WTC11 (cell line): Measurements from ENCODE around the gene PLEKHM3. TPM values are rescaled to one million over a fixed set of nuclear protein-coding genes. Genes with fewer than 3 reads are reported as not detected.

Source experiments
- ATAC-seq: fragments of 200-7000 bp; cut with Tn5 transposase; 2 replicates; pipeline ENCODE4 v1.10.0; 2021; ENCODE audit warnings: mild to moderate bottlenecking, moderate library complexity
- CTCF ChIA-PET: fragments of 300-600 bp; sonication (Branson Sonifier 250); formaldehyde crosslinking; loops from one replicate; lab custom pipeline; 2021; ENCODE audit warnings: antibody characterized with exemption; lab: Charles Lee
- POLR2A ChIA-PET: fragments of 350-600 bp; sonication (Branson Sonifier 250); formaldehyde crosslinking; loops from one replicate; lab custom pipeline; 2021; ENCODE audit warnings: antibody characterized with exemption; lab: Charles Lee
- DNase-seq: peaks from one replicate; pipeline ENCODE4 v3.0.0; 2021; ENCODE audit warnings: low spot score
- H3K27ac Mint-ChIP-seq: 2 replicates; pipeline ENCODE4 v1.8.0; 2021; ENCODE audit warnings: mixed read lengths
- H3K27me3 Mint-ChIP-seq: 2 replicates; pipeline ENCODE4 v1.8.0; 2021; ENCODE audit warnings: low read depth, mild to moderate bottlenecking, moderate library complexity, mixed read lengths
- H3K36me3 Mint-ChIP-seq: 2 replicates; pipeline ENCODE4 v1.8.0; 2021; ENCODE audit warnings: mixed read lengths
- H3K4me1 Mint-ChIP-seq: 2 replicates; pipeline ENCODE4 v1.8.0; 2022; ENCODE audit warnings: mixed read lengths
- H3K4me3 Mint-ChIP-seq: 2 replicates; pipeline ENCODE4 v1.8.0; 2021; ENCODE audit warnings: mild to moderate bottlenecking, moderate library complexity, mixed read lengths
- H3K9me3 Mint-ChIP-seq: 2 replicates; pipeline ENCODE4 v1.8.0; 2021; ENCODE audit warnings: mixed read lengths
- CREB1 ChIP-seq: sonication (generic); formaldehyde crosslinking; IDR thresholded peaks from 2 replicates; pipeline ENCODE4 v1.8.0; 2023; ENCODE audit warnings: mild to moderate bottlenecking, missing genetic modification reagents
- EMX1 ChIP-seq: fragments of 250-450 bp; sonication (Bioruptor Pico); IDR thresholded peaks from 2 replicates; pipeline ENCODE4 v1.8.0; 2021; ENCODE audit warnings: mild to moderate bottlenecking
- FOXJ3 ChIP-seq: sonication (generic); formaldehyde crosslinking; IDR thresholded peaks from 2 replicates; pipeline ENCODE4 v1.9.0; 2021; ENCODE audit warnings: missing genetic modification reagents, mild to moderate bottlenecking, borderline replicate concordance
- IRF2 ChIP-seq: sonication (generic); formaldehyde crosslinking; IDR thresholded peaks from 2 replicates; pipeline ENCODE4 v1.8.0; 2022; ENCODE audit warnings: low read depth, missing genetic modification reagents, borderline replicate concordance
- JUN ChIP-seq: sonication (generic); formaldehyde crosslinking; IDR thresholded peaks from 2 replicates; pipeline ENCODE4 v1.8.0; 2023; ENCODE audit warnings: mild to moderate bottlenecking, missing genetic modification reagents
- KAT7 ChIP-seq: sonication (generic); formaldehyde crosslinking; IDR thresholded peaks from 2 replicates; pipeline ENCODE4 v1.8.1; 2023; ENCODE audit warnings: missing genetic modification reagents, mild to moderate bottlenecking, borderline replicate concordance
- OVOL2 ChIP-seq: fragments of 250-450 bp; sonication (Bioruptor Pico); IDR thresholded peaks from 2 replicates; pipeline ENCODE4 v1.9.0; 2021; ENCODE audit warnings: mild to moderate bottlenecking, borderline replicate concordance
- ZBTB21 ChIP-seq: sonication (generic); formaldehyde crosslinking; IDR thresholded peaks from 2 replicates; pipeline ENCODE4 v1.8.1; 2023; ENCODE audit warnings: mild to moderate bottlenecking, missing genetic modification reagents, borderline replicate concordance
- total RNA-seq: library from RNA; stranded (reverse); gene quantifications from 3 replicates; pipeline ENCODE4 v1.2.3, GENCODE V29; 2021
- TF ChIP-seq, protein P1 (sequence below): fragments of 250-450 bp; sonication (Bioruptor Pico); IDR thresholded peaks from 2 replicates; pipeline ENCODE4 v1.8.0; 2021; ENCODE audit warnings: mild to moderate bottlenecking
- TF ChIP-seq, protein P2 (sequence below): sonication (generic); formaldehyde crosslinking; IDR thresholded peaks from 2 replicates; pipeline ENCODE4 v1.8.1; 2023; ENCODE audit warnings: mild to moderate bottlenecking, moderate library complexity, missing genetic modification reagents
- TF ChIP-seq, protein P3 (sequence below): sonication (generic); formaldehyde crosslinking; IDR thresholded peaks from 2 replicates; pipeline ENCODE4 v1.8.0; 2022; ENCODE audit warnings: mild to moderate bottlenecking, missing genetic modification reagents
- TF ChIP-seq, protein P4 (sequence below): sonication (generic); formaldehyde crosslinking; IDR thresholded peaks from 2 replicates; pipeline ENCODE4 v1.8.0; 2022; ENCODE audit warnings: mild to moderate bottlenecking, missing genetic modification reagents
- TF ChIP-seq, protein P5 (sequence below): fragments of 250-450 bp; sonication (Bioruptor Pico); IDR thresholded peaks from 2 replicates; pipeline ENCODE4 v1.9.0; 2021; ENCODE audit warnings: mild to moderate bottlenecking
- TF ChIP-seq, protein P6 (sequence below): sonication (generic); formaldehyde crosslinking; IDR thresholded peaks from 2 replicates; pipeline ENCODE4 v1.8.1; 2023; ENCODE audit warnings: mild to moderate bottlenecking, missing genetic modification reagents
- TF ChIP-seq, protein P7 (sequence below): sonication (generic); formaldehyde crosslinking; IDR thresholded peaks from 2 replicates; pipeline ENCODE4 v1.8.1; 2022; ENCODE audit warnings: missing genetic modification reagents, borderline replicate concordance
- TF ChIP-seq, protein P8 (sequence below): sonication (generic); formaldehyde crosslinking; IDR thresholded peaks from 2 replicates; pipeline ENCODE4 v1.8.0; 2023; ENCODE audit warnings: mild to moderate bottlenecking, missing genetic modification reagents
- TF ChIP-seq, protein P9 (sequence below): sonication (generic); formaldehyde crosslinking; IDR thresholded peaks from 2 replicates; pipeline ENCODE4 v1.8.0; 2023; ENCODE audit warnings: missing genetic modification reagents, mild to moderate bottlenecking, borderline replicate concordance

PLEKHM3 gene
- total RNA-seq, 1 experiment from 2014 or later, result 5.8 TPM

DNA sequence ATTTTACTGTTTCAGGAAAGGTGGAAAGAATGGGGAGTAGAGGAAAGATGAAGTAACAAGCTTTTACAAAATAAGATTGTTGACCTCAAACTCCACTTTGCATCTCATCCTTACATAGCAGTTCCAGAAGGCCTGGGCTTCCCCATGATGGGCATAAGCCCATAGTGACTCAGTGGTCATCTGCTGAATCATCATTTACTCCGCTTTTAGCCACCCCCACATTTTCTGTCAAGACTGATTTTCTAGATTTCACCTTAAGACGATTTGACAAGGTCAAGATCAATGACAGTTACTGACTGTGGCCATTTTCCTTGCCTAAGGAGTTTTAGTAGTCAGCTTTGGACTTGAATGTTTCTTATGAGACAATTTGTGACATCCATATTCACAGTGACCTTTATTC is 49.4 kb downstream of the PLEKHM3 start:
- TF ChIP-seq, protein P1, sequence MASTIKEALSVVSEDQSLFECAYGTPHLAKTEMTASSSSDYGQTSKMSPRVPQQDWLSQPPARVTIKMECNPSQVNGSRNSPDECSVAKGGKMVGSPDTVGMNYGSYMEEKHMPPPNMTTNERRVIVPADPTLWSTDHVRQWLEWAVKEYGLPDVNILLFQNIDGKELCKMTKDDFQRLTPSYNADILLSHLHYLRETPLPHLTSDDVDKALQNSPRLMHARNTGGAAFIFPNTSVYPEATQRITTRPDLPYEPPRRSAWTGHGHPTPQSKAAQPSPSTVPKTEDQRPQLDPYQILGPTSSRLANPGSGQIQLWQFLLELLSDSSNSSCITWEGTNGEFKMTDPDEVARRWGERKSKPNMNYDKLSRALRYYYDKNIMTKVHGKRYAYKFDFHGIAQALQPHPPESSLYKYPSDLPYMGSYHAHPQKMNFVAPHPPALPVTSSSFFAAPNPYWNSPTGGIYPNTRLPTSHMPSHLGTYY (CRISPR knock-in tag), result no peak
- TF ChIP-seq, protein P2, sequence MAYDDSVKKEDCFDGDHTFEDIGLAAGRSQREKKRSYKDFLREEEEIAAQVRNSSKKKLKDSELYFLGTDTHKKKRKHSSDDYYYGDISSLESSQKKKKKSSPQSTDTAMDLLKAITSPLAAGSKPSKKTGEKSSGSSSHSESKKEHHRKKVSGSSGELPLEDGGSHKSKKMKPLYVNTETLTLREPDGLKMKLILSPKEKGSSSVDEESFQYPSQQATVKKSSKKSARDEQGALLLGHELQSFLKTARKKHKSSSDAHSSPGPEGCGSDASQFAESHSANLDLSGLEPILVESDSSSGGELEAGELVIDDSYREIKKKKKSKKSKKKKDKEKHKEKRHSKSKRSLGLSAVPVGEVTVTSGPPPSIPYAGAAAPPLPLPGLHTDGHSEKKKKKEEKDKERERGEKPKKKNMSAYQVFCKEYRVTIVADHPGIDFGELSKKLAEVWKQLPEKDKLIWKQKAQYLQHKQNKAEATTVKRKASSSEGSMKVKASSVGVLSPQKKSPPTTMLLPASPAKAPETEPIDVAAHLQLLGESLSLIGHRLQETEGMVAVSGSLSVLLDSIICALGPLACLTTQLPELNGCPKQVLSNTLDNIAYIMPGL (CRISPR knock-in tag), result no peak
- TF ChIP-seq JUN (CRISPR knock-in tag) (no peak), FOXJ3 (CRISPR knock-in tag) (no peak), EMX1 (CRISPR knock-in tag) (no peak), IRF2 (CRISPR knock-in tag) (no peak), ZBTB21 (CRISPR knock-in tag) (no peak), CREB1 (no peak)
- TF ChIP-seq, protein P3, sequence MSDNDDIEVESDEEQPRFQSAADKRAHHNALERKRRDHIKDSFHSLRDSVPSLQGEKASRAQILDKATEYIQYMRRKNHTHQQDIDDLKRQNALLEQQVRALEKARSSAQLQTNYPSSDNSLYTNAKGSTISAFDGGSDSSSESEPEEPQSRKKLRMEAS, result no peak
- TF ChIP-seq, protein P4, sequence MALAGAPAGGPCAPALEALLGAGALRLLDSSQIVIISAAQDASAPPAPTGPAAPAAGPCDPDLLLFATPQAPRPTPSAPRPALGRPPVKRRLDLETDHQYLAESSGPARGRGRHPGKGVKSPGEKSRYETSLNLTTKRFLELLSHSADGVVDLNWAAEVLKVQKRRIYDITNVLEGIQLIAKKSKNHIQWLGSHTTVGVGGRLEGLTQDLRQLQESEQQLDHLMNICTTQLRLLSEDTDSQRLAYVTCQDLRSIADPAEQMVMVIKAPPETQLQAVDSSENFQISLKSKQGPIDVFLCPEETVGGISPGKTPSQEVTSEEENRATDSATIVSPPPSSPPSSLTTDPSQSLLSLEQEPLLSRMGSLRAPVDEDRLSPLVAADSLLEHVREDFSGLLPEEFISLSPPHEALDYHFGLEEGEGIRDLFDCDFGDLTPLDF, result no peak
- TF ChIP-seq, protein P5, sequence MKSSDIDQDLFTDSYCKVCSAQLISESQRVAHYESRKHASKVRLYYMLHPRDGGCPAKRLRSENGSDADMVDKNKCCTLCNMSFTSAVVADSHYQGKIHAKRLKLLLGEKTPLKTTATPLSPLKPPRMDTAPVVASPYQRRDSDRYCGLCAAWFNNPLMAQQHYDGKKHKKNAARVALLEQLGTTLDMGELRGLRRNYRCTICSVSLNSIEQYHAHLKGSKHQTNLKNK (CRISPR knock-in tag), result no peak
- TF ChIP-seq, protein P6, sequence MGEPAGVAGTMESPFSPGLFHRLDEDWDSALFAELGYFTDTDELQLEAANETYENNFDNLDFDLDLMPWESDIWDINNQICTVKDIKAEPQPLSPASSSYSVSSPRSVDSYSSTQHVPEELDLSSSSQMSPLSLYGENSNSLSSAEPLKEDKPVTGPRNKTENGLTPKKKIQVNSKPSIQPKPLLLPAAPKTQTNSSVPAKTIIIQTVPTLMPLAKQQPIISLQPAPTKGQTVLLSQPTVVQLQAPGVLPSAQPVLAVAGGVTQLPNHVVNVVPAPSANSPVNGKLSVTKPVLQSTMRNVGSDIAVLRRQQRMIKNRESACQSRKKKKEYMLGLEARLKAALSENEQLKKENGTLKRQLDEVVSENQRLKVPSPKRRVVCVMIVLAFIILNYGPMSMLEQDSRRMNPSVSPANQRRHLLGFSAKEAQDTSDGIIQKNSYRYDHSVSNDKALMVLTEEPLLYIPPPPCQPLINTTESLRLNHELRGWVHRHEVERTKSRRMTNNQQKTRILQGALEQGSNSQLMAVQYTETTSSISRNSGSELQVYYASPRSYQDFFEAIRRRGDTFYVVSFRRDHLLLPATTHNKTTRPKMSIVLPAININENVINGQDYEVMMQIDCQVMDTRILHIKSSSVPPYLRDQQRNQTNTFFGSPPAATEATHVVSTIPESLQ (CRISPR knock-in tag), result no peak
- TF ChIP-seq, protein P7, sequence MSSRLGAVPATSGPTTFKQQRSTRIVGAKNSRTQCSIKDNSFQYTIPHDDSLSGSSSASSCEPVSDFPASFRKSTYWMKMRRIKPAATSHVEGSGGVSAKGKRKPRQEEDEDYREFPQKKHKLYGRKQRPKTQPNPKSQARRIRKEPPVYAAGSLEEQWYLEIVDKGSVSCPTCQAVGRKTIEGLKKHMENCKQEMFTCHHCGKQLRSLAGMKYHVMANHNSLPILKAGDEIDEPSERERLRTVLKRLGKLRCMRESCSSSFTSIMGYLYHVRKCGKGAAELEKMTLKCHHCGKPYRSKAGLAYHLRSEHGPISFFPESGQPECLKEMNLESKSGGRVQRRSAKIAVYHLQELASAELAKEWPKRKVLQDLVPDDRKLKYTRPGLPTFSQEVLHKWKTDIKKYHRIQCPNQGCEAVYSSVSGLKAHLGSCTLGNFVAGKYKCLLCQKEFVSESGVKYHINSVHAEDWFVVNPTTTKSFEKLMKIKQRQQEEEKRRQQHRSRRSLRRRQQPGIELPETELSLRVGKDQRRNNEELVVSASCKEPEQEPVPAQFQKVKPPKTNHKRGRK (CRISPR knock-in tag), result no peak
- no peaks in the 10 kb centered on the region for H3K9me3 Mint-ChIP-seq
- no peaks in the 10 kb centered on the region for H3K27me3 Mint-ChIP-seq
- ChIA-PET POLR2A (no interaction called here), CTCF (interaction anchor here (0.7 to 1.2 kb wide), 2 partner anchors 96 to 272 kb away, joined by 3 to 5 read pairs; no protein-coding TSS in a partner anchor)
- H3K4me3 Mint-ChIP-seq, result no peak overlapping the region
- H3K36me3 Mint-ChIP-seq, result no peaks in the 10 kb centered on the region
- no peak for ATAC-seq
- H3K4me1 Mint-ChIP-seq, result peaks cover 25% of the 10 kb centered on the region
- no peak overlapping the region for H3K27ac Mint-ChIP-seq
- no peak for DNase-seq

DNA sequence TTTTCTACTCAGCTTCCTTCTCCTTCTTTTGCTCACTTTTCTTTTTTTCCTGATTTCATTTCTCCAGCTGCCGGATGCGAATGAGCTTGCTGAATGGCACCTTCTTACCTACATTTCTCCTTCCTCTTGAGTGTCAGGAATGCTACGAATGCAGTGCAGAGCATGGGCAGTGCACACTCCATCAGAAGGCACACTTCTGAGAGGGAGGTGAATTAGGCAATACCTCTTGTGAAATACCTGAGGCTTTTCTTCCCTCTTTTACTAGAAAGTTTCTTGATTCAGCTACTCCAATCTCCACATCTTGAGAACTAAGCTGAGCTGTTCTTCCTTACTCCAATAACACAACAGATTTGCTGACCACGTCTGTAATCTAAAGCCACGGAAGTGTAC is 51.1 kb downstream of the PLEKHM3 start:
- Mint-ChIP-seq H3K4me3 (no peak overlapping the region), H3K27me3 (no peaks in the 10 kb centered on the region), H3K4me1 (peaks cover 42% of the 10 kb centered on the region), H3K9me3 (no peaks in the 10 kb centered on the region), H3K27ac (peak overlapping the region; percentile 66), H3K36me3 (no peaks in the 10 kb centered on the region)
- no peak for ATAC-seq
- no peak for DNase-seq
- ChIA-PET POLR2A (interaction anchor here (1.3 kb wide), 1 partner anchor 161 kb away, joined by 3 read pairs; no protein-coding TSS in a partner anchor), CTCF (interaction anchor here (0.6 to 2.1 kb wide), 13 partner anchors 9 to 363 kb away, joined by 3 to 14 read pairs (median 4); partner anchors contain the start of gene PLEKHM3)
- TF ChIP-seq, protein P8, sequence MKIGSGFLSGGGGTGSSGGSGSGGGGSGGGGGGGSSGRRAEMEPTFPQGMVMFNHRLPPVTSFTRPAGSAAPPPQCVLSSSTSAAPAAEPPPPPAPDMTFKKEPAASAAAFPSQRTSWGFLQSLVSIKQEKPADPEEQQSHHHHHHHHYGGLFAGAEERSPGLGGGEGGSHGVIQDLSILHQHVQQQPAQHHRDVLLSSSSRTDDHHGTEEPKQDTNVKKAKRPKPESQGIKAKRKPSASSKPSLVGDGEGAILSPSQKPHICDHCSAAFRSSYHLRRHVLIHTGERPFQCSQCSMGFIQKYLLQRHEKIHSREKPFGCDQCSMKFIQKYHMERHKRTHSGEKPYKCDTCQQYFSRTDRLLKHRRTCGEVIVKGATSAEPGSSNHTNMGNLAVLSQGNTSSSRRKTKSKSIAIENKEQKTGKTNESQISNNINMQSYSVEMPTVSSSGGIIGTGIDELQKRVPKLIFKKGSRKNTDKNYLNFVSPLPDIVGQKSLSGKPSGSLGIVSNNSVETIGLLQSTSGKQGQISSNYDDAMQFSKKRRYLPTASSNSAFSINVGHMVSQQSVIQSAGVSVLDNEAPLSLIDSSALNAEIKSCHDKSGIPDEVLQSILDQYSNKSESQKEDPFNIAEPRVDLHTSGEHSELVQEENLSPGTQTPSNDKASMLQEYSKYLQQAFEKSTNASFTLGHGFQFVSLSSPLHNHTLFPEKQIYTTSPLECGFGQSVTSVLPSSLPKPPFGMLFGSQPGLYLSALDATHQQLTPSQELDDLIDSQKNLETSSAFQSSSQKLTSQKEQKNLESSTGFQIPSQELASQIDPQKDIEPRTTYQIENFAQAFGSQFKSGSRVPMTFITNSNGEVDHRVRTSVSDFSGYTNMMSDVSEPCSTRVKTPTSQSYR (CRISPR knock-in tag), result no peak
- TF ChIP-seq, protein P9, sequence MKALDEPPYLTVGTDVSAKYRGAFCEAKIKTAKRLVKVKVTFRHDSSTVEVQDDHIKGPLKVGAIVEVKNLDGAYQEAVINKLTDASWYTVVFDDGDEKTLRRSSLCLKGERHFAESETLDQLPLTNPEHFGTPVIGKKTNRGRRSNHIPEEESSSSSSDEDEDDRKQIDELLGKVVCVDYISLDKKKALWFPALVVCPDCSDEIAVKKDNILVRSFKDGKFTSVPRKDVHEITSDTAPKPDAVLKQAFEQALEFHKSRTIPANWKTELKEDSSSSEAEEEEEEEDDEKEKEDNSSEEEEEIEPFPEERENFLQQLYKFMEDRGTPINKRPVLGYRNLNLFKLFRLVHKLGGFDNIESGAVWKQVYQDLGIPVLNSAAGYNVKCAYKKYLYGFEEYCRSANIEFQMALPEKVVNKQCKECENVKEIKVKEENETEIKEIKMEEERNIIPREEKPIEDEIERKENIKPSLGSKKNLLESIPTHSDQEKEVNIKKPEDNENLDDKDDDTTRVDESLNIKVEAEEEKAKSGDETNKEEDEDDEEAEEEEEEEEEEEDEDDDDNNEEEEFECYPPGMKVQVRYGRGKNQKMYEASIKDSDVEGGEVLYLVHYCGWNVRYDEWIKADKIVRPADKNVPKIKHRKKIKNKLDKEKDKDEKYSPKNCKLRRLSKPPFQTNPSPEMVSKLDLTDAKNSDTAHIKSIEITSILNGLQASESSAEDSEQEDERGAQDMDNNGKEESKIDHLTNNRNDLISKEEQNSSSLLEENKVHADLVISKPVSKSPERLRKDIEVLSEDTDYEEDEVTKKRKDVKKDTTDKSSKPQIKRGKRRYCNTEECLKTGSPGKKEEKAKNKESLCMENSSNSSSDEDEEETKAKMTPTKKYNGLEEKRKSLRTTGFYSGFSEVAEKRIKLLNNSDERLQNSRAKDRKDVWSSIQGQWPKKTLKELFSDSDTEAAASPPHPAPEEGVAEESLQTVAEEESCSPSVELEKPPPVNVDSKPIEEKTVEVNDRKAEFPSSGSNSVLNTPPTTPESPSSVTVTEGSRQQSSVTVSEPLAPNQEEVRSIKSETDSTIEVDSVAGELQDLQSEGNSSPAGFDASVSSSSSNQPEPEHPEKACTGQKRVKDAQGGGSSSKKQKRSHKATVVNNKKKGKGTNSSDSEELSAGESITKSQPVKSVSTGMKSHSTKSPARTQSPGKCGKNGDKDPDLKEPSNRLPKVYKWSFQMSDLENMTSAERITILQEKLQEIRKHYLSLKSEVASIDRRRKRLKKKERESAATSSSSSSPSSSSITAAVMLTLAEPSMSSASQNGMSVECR (CRISPR knock-in tag), result no peak
- no peak for TF ChIP-seq KAT7 (CRISPR knock-in tag)
- no peak for TF ChIP-seq OVOL2 (CRISPR knock-in tag)
